ENCODE results near the gene NCOA7. TPM values are rescaled to one million over a fixed set of nuclear protein-coding genes. Genes with fewer than 3 reads are reported as not detected.

NCOA7 gene
- total RNA-seq, 1 experiment from 2014 or later, result 37.3 TPM

DNA sequence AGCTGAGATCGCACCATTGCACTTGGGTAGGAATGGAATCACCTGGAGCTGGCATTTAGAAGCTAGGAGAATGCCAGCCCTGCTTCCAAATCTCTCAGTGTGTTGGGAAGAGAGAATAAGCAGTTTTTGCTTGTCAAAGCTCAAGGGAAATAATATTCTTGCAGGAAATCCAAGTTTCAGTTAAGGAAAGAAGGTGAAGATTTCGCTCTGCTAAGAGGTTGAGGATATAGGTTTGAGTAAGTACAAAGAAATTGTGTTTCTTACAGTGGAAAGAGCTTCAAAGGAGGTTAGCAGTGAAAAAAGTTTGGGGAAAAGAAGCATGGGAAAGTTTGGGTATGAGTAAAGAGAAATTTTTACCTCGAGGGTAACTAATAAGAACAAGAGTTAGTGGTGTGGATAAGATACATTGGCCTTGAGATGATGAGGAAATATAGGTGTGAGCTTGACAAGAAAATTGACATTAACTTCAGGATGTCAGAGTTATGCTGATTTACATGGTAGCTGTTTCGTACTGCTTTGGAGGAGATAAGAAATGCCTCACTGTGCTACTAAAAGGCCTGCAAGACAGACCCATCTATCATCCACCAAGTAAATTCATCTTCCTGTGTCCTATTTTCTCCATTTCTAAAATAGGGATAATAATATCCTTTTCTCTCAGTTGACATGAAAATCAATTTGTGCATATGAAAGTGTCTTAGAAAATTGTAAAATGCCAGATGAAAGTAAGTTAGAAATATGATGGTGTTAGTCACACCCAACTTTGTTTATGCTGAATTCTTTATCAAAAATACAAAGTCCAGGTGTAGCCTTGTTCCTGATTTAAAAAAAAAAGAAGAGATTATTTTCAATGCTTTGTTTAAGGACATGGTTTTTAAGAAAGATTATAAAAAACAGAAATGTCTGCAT, 153.0 kb downstream of the NCOA7 start:
- in situ Hi-C loops (cut with HindIII; ENCODE audit: low pct_unique_long_range_greater_than_20kb, low sequenced_read_pairs), result no loop called here
- intact Hi-C loops (cut with micrococcal nuclease; ENCODE audit: unreplicated experiment), result no loop called here
- Histone ChIP-seq H3K4me3 (ENCODE audit: low read depth in 2 of 2, low read length in 2 of 2) (no peak overlapping the region), H3K9me3 (ENCODE audit: control insufficient read depth, insufficient read depth, low read depth, low read length) (no peaks in the 10 kb centered on the region), H3K27ac (ENCODE audit: low read length) (no peak overlapping the region), H3K36me3 (ENCODE audit: control insufficient read depth, insufficient read depth, low read length) (no peaks in the 10 kb centered on the region), H3K4me1 (ENCODE audit: control insufficient read depth, insufficient read depth, low read length) (no peaks in the 10 kb centered on the region; the same call in 1 of the 2 replicates), H3K27me3 (ENCODE audit: control insufficient read depth, insufficient read depth, low read length) (peaks cover 11% of the 10 kb centered on the region; the same call in 1 of the 2 replicates)
- DNase-seq (ENCODE audit: low read depth, low spot score) (no peak), ATAC-seq (no peak)
- TF ChIP-seq POLR2AphosphoS5 (IDR thresholded peaks at IDR 0.05; ENCODE audit: low read depth, low read length), result no peak
- TF ChIP-seq TCF7L2 (IDR thresholded peaks at IDR 0.05; ENCODE audit: low read depth, low read length), result no peak
- TF ChIP-seq SIN3A (IDR thresholded peaks at IDR 0.05; ENCODE audit: borderline replicate concordance, insufficient read depth, low read depth, low read length), result no peak
- TF ChIP-seq, protein P1, sequence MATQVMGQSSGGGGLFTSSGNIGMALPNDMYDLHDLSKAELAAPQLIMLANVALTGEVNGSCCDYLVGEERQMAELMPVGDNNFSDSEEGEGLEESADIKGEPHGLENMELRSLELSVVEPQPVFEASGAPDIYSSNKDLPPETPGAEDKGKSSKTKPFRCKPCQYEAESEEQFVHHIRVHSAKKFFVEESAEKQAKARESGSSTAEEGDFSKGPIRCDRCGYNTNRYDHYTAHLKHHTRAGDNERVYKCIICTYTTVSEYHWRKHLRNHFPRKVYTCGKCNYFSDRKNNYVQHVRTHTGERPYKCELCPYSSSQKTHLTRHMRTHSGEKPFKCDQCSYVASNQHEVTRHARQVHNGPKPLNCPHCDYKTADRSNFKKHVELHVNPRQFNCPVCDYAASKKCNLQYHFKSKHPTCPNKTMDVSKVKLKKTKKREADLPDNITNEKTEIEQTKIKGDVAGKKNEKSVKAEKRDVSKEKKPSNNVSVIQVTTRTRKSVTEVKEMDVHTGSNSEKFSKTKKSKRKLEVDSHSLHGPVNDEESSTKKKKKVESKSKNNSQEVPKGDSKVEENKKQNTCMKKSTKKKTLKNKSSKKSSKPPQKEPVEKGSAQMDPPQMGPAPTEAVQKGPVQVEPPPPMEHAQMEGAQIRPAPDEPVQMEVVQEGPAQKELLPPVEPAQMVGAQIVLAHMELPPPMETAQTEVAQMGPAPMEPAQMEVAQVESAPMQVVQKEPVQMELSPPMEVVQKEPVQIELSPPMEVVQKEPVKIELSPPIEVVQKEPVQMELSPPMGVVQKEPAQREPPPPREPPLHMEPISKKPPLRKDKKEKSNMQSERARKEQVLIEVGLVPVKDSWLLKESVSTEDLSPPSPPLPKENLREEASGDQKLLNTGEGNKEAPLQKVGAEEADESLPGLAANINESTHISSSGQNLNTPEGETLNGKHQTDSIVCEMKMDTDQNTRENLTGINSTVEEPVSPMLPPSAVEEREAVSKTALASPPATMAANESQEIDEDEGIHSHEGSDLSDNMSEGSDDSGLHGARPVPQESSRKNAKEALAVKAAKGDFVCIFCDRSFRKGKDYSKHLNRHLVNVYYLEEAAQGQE (IDR thresholded peaks at IDR 0.05; ENCODE audit: insufficient read depth in 1 of 2, low read depth in 2 of 2, low read length in 1 of 2), result no peak
- TF ChIP-seq, protein P2, sequence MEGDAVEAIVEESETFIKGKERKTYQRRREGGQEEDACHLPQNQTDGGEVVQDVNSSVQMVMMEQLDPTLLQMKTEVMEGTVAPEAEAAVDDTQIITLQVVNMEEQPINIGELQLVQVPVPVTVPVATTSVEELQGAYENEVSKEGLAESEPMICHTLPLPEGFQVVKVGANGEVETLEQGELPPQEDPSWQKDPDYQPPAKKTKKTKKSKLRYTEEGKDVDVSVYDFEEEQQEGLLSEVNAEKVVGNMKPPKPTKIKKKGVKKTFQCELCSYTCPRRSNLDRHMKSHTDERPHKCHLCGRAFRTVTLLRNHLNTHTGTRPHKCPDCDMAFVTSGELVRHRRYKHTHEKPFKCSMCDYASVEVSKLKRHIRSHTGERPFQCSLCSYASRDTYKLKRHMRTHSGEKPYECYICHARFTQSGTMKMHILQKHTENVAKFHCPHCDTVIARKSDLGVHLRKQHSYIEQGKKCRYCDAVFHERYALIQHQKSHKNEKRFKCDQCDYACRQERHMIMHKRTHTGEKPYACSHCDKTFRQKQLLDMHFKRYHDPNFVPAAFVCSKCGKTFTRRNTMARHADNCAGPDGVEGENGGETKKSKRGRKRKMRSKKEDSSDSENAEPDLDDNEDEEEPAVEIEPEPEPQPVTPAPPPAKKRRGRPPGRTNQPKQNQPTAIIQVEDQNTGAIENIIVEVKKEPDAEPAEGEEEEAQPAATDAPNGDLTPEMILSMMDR (IDR thresholded peaks at IDR 0.05), result no peak
- BruUV-seq (replicated peaks), result no TSS peak
- ChIA-PET POLR2A (interaction anchor here (0.6 to 1.0 kb wide), 2 partner anchors 152 to 155 kb away, joined by 3 read pairs; no protein-coding TSS in a partner anchor), CTCF (interaction anchor here (1.4 kb wide), 1 partner anchor 12 kb away, joined by 6 read pairs; the partner anchor contains the start of gene HINT3)

DNA sequence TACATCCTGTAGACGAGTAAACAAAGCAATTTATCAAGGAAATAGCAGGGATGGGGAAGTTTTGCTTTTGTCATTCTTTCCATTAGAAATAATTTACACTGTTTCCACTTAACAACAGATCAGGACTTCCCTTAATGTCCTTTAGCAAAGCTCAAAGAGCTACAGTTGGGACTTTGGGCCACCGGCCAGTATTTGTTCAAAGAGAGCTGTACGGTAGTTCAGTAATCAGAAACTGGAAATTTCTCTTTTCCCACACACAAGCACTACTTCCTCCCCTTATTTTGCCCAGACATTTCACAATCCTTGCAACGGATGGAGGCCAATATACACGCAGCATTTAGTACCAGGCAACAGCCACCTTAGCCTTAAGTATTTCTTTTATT, 153.7 kb downstream of the NCOA7 start:
- Histone ChIP-seq H3K27ac (ENCODE audit: low read length) (no peak overlapping the region), H3K27me3 (ENCODE audit: control insufficient read depth, insufficient read depth, low read length) (peaks cover 11% of the 10 kb centered on the region; the same call in 1 of the 2 replicates), H3K9me3 (ENCODE audit: control insufficient read depth, insufficient read depth, low read depth, low read length) (no peaks in the 10 kb centered on the region), H3K4me1 (ENCODE audit: control insufficient read depth, insufficient read depth, low read length) (no peaks in the 10 kb centered on the region; the same call in 1 of the 2 replicates), H3K36me3 (ENCODE audit: control insufficient read depth, insufficient read depth, low read length) (no peaks in the 10 kb centered on the region), H3K4me3 (ENCODE audit: low read depth in 2 of 2, low read length in 2 of 2) (no peak overlapping the region)
- DNase-seq (ENCODE audit: low read depth, low spot score), result no peak
- in situ Hi-C loops (cut with HindIII; ENCODE audit: low pct_unique_long_range_greater_than_20kb, low sequenced_read_pairs), result no loop called here
- ChIA-PET POLR2A (interaction anchor here (0.6 kb wide), 1 partner anchor 156 kb away, joined by 3 read pairs; no protein-coding TSS in a partner anchor), CTCF (interaction anchor here (1.4 kb wide), 1 partner anchor 12 kb away, joined by 6 read pairs; the partner anchor contains the start of gene HINT3)
- no TSS peak for BruUV-seq (replicated peaks)
- TF ChIP-seq, protein P2 (IDR thresholded peaks at IDR 0.05), result no peak
- TF ChIP-seq SIN3A (IDR thresholded peaks at IDR 0.05; ENCODE audit: borderline replicate concordance, insufficient read depth, low read depth, low read length), result no peak
- TF ChIP-seq, protein P1 (IDR thresholded peaks at IDR 0.05; ENCODE audit: insufficient read depth in 1 of 2, low read depth in 2 of 2, low read length in 1 of 2), result no peak
- no peak for TF ChIP-seq TCF7L2 (IDR thresholded peaks at IDR 0.05; ENCODE audit: low read depth, low read length)
- intact Hi-C loops (cut with micrococcal nuclease; ENCODE audit: unreplicated experiment), result no loop called here
- no peak for ATAC-seq

Data from Panc1 (cell line).